OCI-LY1 (cell line): ENCODE results near the gene SNED1.

Source experiments
- H2AFZ ChIP-seq: fragments of 200-600 bp; sonication (generic), shearing (Covaris generic); 2 replicates; pipeline ENCODE4 v1.6.0; 2014; ENCODE audit warnings: antibody characterized with exemption, mild to moderate bottlenecking, low read length
- H3F3A ChIP-seq: fragments of 200-600 bp; sonication (generic), shearing (Covaris generic); 2 replicates; pipeline ENCODE4 v1.6.0; 2014; ENCODE audit warnings: mild to moderate bottlenecking, antibody characterized with exemption, low read length, moderate library complexity; ENCODE audit not compliant: insufficient read depth
- H3K27ac ChIP-seq: fragments of 200-600 bp; sonication (generic); 2 replicates; pipeline ENCODE4 v1.5.1; 2014; ENCODE audit warnings: low read length, mixed run types, mild to moderate bottlenecking, low read depth; ENCODE audit not compliant: poor library complexity, severe bottlenecking
- H3K27me3 ChIP-seq: fragments of 200-600 bp; sonication (generic); 2 replicates; pipeline ENCODE4 v1.6.0; 2014; ENCODE audit warnings: antibody characterized with exemption, mild to moderate bottlenecking, low read length, moderate library complexity; ENCODE audit not compliant: insufficient read depth
- H3K36me3 ChIP-seq: fragments of 200-600 bp; sonication (generic); 2 replicates; pipeline ENCODE4 v1.6.1; 2014; ENCODE audit warnings: mild to moderate bottlenecking, antibody characterized with exemption, low read length, moderate library complexity, mixed read lengths; ENCODE audit not compliant: insufficient read depth
- H3K4me1 ChIP-seq: fragments of 200-600 bp; sonication (generic); 2 replicates; pipeline ENCODE4 v1.5.1; 2014; ENCODE audit warnings: mild to moderate bottlenecking, low read length, moderate library complexity; ENCODE audit not compliant: insufficient read depth, severe bottlenecking
- H3K4me2 ChIP-seq: fragments of 200-600 bp; sonication (generic), shearing (Covaris generic); 2 replicates; pipeline ENCODE4 v1.6.1; 2014; ENCODE audit warnings: low read length
- H3K4me3 ChIP-seq: fragments of 200-600 bp; sonication (generic); 2 replicates; pipeline ENCODE4 v1.5.1; 2014; ENCODE audit warnings: low read length, low read depth, mild to moderate bottlenecking, mixed read lengths; ENCODE audit not compliant: poor library complexity, severe bottlenecking
- H3K79me2 ChIP-seq: fragments of 200-600 bp; shearing (Covaris generic); 2 replicates; pipeline ENCODE4 v1.6.1; 2016; ENCODE audit warnings: mixed run types, low read length, mixed read lengths; ENCODE audit not compliant: insufficient read depth
- H3K9ac ChIP-seq: fragments of 200-600 bp; sonication (generic), shearing (Covaris generic); 2 replicates; pipeline ENCODE4 v1.6.1; 2014; ENCODE audit warnings: mild to moderate bottlenecking, low read length, mixed read lengths
- H3K9me2 ChIP-seq: fragments of 200-600 bp; sonication (generic), shearing (Covaris generic); 2 replicates; pipeline ENCODE4 v1.6.1; 2014; ENCODE audit warnings: low read depth, mild to moderate bottlenecking, low read length, mixed read lengths
- H3K9me3 ChIP-seq: fragments of 200-600 bp; shearing (Covaris generic); 2 replicates; pipeline ENCODE4 v1.6.1; 2014; ENCODE audit warnings: low read length, mixed read lengths
- H4K20me1 ChIP-seq: fragments of 200-600 bp; sonication (generic), shearing (Covaris generic); 2 replicates; pipeline ENCODE4 v1.6.0; 2016; ENCODE audit warnings: mild to moderate bottlenecking, low read length; ENCODE audit not compliant: insufficient read depth
- CTCF ChIP-seq: fragments of 200-600 bp; sonication (generic), shearing (Covaris generic); IDR thresholded peaks from 2 replicates; pipeline ENCODE4 v1.5.1; 2017; ENCODE audit warnings: mild to moderate bottlenecking, antibody characterized with exemption, low read length, moderate library complexity, mixed read lengths
- EZH2 ChIP-seq: fragments of 200-600 bp; sonication (generic), shearing (Covaris generic); IDR thresholded peaks from 2 replicates; pipeline ENCODE4 v1.8.0; 2017; ENCODE audit warnings: borderline replicate concordance, mixed run types, mild to moderate bottlenecking, antibody characterized with exemption, low read length, moderate library complexity, mixed read lengths

SNED1 gene

GRCh38 chr2:240965296-240965904, 33.0 kb upstream of the SNED1 start:
- no peak for TF ChIP-seq EZH2
- TF ChIP-seq CTCF: no peak
- no peaks in the 10 kb centered on the region for H3K9me2 ChIP-seq
- no peak overlapping the region for H3K9ac ChIP-seq
- no peaks in the 10 kb centered on the region for H3K36me3 ChIP-seq
- H3K27ac ChIP-seq: no peak overlapping the region
- no peaks in the 10 kb centered on the region for H3K4me1 ChIP-seq
- H3F3A ChIP-seq: no peaks in the 10 kb centered on the region
- no peak overlapping the region for H2AFZ ChIP-seq
- no peaks in the 10 kb centered on the region for H3K79me2 ChIP-seq
- no peak overlapping the region for H3K4me2 ChIP-seq
- H4K20me1 ChIP-seq: no peaks in the 10 kb centered on the region
- H3K4me3 ChIP-seq: no peak overlapping the region
- peaks cover 12% of the 10 kb centered on the region; the same call in 1 of the 2 replicates for H3K27me3 ChIP-seq
- H3K9me3 ChIP-seq: no peaks in the 10 kb centered on the region

- no peak overlapping the region for H3K4me2 ChIP-seq
- TF ChIP-seq EZH2 (no peak), CTCF (no peak)
- H3K36me3 ChIP-seq: no peaks in the 10 kb centered on the region
- H3F3A ChIP-seq: no peaks in the 10 kb centered on the region
- no peaks in the 10 kb centered on the region for H3K4me1 ChIP-seq
- no peaks in the 10 kb centered on the region for H3K9me3 ChIP-seq
- no peak overlapping the region for H3K9ac ChIP-seq
- no peak overlapping the region for H3K27ac ChIP-seq
- no peaks in the 10 kb centered on the region for H4K20me1 ChIP-seq
- no peaks in the 10 kb centered on the region for H3K79me2 ChIP-seq
- no peak overlapping the region for H2AFZ ChIP-seq
- H3K9me2 ChIP-seq: no peaks in the 10 kb centered on the region
- peaks cover 17% of the 10 kb centered on the region; the same call in 1 of the 2 replicates for H3K27me3 ChIP-seq
- H3K4me3 ChIP-seq: no peak overlapping the region
Measured at GRCh38 chr2:240965905-240966456, 32.4 kb upstream of the SNED1 start.

- H3K9ac ChIP-seq: no peak overlapping the region
- no peak overlapping the region for H3K27ac ChIP-seq
Measured at GRCh38 chr2:240966457-240966905, 31.9 kb upstream of the SNED1 start.

More at GRCh38 chr2:240966457-240966905, 31.9 kb upstream of the SNED1 start:
- Histone ChIP-seq H3K36me3 (no peaks in the 10 kb centered on the region), H4K20me1 (no peaks in the 10 kb centered on the region), H3K27me3 (peaks cover 15% of the 10 kb centered on the region; the same call in 1 of the 2 replicates), H3K9me3 (no peaks in the 10 kb centered on the region), H3K4me2 (no peak overlapping the region), H3K4me1 (no peaks in the 10 kb centered on the region), H3K9me2 (no peaks in the 10 kb centered on the region), H3F3A (no peaks in the 10 kb centered on the region), H2AFZ (no peak overlapping the region), H3K4me3 (no peak overlapping the region), H3K79me2 (no peaks in the 10 kb centered on the region)
- TF ChIP-seq EZH2: no peak
- no peak for TF ChIP-seq CTCF
